GM18861 (cell line): ENCODE data around the gene IL1B.
A peak's percentile ranks its signal among the peaks of the same experiment; 100 is the strongest.

ENCODE experiments used
- ATAC-seq: cut with Tn5 transposase; IDR thresholded peaks from one replicate; pipeline ENCODE4 v1.9.1; 2021; ENCODE audit not compliant: unreplicated experiment

Gene IL1B

GRCh38 chr2:112784199-112785189 is 52.1 kb downstream of the IL1B start, which contains the start of gene IL1A:
TSS of gene IL1A (minus strand) at chr2:112784493. CDS start at chr2:112783770, 723 bp downstream.
- no peak for ATAC-seq

- peak; percentile 7 for ATAC-seq
Measured at GRCh38 chr2:112783187-112783714, 53.3 kb downstream of the IL1B start.

GRCh38 chr2:112782234-112782799 is 54.3 kb downstream of the IL1B start:
- ATAC-seq: peak; percentile 72
